BE2C (cell line): Measurements from ENCODE around the gene AGPAT2.

Source experiments
- DNase-seq: peaks from one replicate; pipeline ENCODE4 v3.0.0-alpha.2; 2020
- H3K27me3 ChIP-seq: fragments of 250-450 bp; sonication (Bioruptor Pico); 2 replicates; pipeline ENCODE4 v1.5.1; 2020; ENCODE audit warnings: mild to moderate bottlenecking
- H3K36me3 ChIP-seq: fragments of 250-450 bp; sonication (Bioruptor Pico); 2 replicates; pipeline ENCODE4 v1.5.1; 2020; ENCODE audit warnings: mild to moderate bottlenecking
- H3K4me1 ChIP-seq: fragments of 250-450 bp; sonication (Bioruptor Pico); 2 replicates; pipeline ENCODE4 v1.5.1; 2020
- H3K4me3 ChIP-seq: 2 replicates; pipeline ENCODE4 v1.5.1; 2011; ENCODE audit warnings: low read depth, low read length
- H3K9me3 ChIP-seq: fragments of 250-450 bp; sonication (Bioruptor Pico); 2 replicates; pipeline ENCODE4 v1.5.1; 2020
- TF ChIP-seq, protein P1 (sequence below): IDR thresholded peaks from 2 replicates; pipeline ENCODE4 v1.5.1; 2012; ENCODE audit warnings: mild to moderate bottlenecking, low read depth, low read length

The AGPAT2 gene

DNA sequence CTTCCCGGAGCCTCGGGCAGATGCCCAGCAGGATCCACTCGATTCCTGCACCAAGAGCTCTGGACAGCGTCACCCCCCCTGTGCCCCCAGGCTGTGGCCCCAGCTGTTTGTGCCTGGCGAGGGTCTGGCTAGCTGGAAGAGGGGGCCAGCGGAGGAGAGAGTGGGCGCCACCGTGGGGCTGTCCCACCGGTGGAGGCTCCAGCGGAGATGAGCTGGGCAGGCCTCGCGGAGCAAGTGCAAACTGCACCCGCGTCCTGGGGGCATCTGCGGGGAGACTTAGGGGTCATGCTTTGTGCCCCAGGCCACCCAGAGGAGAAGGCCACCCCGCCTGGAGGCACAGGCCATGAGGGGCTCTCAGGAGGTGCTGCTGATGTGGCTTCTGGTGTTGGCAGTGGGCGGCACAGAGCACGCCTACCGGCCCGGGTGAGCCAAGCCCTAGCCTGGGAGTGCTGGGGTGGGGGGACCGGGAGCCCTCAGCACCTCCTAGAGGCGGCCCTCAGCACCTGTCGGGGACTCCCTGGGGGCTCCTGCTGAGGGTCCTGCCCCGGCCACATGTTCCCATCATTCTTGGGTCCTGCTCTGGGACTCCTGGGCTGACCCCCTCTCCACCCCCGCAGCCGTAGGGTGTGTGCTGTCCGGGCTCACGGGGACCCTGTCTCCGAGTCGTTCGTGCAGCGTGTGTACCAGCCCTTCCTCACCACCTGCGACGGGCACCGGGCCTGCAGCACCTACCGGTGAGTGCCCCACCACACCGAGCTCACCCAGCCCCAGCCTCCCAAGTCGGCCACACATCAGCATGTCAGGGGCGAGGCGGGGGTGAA lies 19.1 kb downstream of the AGPAT2 start:
- TF ChIP-seq, protein P1, sequence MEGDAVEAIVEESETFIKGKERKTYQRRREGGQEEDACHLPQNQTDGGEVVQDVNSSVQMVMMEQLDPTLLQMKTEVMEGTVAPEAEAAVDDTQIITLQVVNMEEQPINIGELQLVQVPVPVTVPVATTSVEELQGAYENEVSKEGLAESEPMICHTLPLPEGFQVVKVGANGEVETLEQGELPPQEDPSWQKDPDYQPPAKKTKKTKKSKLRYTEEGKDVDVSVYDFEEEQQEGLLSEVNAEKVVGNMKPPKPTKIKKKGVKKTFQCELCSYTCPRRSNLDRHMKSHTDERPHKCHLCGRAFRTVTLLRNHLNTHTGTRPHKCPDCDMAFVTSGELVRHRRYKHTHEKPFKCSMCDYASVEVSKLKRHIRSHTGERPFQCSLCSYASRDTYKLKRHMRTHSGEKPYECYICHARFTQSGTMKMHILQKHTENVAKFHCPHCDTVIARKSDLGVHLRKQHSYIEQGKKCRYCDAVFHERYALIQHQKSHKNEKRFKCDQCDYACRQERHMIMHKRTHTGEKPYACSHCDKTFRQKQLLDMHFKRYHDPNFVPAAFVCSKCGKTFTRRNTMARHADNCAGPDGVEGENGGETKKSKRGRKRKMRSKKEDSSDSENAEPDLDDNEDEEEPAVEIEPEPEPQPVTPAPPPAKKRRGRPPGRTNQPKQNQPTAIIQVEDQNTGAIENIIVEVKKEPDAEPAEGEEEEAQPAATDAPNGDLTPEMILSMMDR, result no peak
- no peaks in the 10 kb centered on the region for H3K36me3 ChIP-seq
- no peak overlapping the region for H3K4me3 ChIP-seq
- H3K9me3 ChIP-seq, result no peaks in the 10 kb centered on the region
- H3K27me3 ChIP-seq, result peaks cover 13% of the 10 kb centered on the region
- H3K4me1 ChIP-seq, result peaks cover 4% of the 10 kb centered on the region; the same call in 1 of the 2 replicates
- DNase-seq, result no peak

DNA sequence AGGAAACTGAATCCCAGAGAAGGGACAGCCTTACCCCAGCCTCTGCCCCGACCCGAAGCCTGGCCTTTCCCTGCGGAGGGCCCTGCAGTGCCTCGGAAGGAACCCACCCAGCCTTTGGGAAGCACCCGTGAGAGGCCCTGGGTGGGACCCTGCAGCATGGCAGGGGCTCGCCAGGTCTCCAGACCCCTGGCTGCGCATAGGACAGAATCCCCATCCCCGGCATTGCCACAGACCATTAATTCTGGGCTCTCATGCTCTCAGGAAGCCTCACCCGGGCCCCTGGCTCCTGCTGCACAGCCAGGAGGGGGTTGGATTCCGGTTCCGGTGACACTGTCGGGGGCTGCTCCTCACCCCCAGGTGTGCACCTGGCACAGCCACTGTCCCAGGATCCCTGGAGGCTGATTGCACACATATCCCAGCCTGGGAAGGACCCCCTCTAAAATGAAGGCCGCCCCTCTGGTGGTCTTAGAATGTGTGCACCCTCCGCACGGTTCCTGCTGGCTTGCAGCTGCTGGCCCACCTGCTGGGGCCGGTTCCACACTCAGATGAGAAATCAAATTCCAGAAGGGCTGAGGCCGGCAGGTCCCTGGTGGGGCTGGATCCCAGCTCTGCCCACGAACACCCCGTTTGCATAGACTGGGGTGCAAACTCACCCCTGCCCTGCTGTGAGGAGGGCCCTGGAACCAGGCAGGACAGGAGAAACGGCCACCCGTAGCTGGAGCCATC lies 19.9 kb downstream of the AGPAT2 start:
- no peaks in the 10 kb centered on the region for H3K9me3 ChIP-seq
- H3K27me3 ChIP-seq, result peaks cover 13% of the 10 kb centered on the region
- no peak overlapping the region for H3K4me3 ChIP-seq
- no peaks in the 10 kb centered on the region for H3K36me3 ChIP-seq
- no peak for DNase-seq
- H3K4me1 ChIP-seq, result peaks cover 4% of the 10 kb centered on the region; the same call in 1 of the 2 replicates
- TF ChIP-seq, protein P1, result no peak

DNA sequence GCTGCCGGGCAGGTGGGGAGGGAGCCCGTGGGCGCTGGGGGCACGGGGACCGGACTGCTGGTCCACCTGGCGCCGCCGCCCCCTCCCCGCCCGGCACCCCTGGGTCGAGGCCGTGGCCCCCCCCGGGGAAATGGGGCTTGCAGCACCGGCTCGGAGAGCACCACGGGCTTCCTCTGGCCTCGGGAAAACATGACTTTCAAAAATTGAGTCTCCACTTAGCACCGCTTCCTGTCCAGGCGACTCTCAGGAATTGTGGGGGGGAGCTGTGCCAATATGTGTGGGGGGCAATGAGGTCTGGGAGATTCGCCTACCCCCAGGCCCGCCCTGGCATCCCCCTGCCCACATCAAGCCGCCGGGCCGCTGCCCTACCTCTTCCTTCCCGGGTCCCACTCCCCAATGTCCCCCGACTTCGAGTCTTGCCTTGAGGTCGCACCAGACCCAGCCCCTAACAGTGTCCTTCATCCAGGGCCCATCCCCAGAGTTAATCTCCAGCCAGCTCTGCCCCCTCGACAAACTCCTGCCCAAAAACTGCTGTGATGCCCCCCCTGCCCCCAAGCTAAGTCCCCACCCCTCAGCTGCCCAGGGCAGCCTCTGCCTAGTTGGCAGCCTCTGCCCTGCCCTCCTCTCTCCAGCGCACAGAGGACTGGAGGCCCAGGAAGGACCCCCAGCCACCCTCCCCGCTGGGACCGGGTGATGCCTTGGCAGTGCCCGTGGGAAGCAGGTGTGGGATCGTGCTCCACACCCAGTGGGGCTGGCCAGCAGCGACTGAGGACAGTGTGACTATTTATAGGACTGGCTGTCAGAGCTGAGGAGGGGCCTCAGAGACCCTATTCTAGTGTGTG lies 20.7 kb downstream of the AGPAT2 start:
- Histone ChIP-seq H3K36me3 (no peaks in the 10 kb centered on the region), H3K27me3 (peaks cover 13% of the 10 kb centered on the region), H3K4me1 (peaks cover 4% of the 10 kb centered on the region; the same call in 1 of the 2 replicates), H3K9me3 (no peaks in the 10 kb centered on the region), H3K4me3 (no peak overlapping the region)
- DNase-seq, result no peak
- TF ChIP-seq, protein P1, result no peak

DNA sequence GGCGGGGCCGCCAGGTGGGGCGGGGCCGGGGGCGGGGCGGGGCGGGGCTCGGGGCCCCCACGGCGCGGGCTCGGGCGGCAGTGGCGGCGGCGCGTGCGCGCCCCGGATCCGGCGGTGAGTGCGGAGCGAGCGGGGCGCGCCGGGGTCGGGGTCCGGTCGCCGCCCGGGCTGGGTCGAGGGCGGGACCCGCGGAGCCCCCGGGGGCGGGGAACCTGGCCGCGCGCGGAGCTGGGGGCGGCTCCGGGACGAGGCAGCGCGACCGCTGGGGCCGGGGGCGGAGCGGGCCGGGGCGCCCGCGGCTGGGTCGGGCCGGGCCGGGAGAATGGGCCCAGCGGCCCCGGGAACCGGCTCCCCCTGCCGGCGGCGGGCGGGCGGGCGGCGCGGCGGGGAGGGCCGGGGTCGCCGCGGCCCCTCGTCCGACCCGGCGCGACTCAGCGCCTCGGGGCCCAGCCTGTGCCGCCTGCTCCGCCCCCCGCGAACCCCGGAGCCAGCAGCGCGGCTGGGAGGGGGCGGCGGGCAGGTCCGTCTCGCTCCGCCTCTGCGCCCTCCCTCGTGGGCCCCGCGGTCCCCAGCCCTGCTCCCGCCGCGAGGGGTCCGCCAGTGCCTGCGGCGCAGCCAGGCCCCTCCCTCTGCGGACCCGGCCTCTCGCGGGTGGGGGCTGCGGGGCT lies 21.4 kb downstream of the AGPAT2 start:
- Histone ChIP-seq H3K4me3 (no peak overlapping the region), H3K9me3 (no peaks in the 10 kb centered on the region), H3K36me3 (no peaks in the 10 kb centered on the region), H3K27me3 (peaks cover 13% of the 10 kb centered on the region), H3K4me1 (peaks cover 4% of the 10 kb centered on the region; the same call in 1 of the 2 replicates)
- DNase-seq, result no peak
- TF ChIP-seq, protein P1, result no peak

DNA sequence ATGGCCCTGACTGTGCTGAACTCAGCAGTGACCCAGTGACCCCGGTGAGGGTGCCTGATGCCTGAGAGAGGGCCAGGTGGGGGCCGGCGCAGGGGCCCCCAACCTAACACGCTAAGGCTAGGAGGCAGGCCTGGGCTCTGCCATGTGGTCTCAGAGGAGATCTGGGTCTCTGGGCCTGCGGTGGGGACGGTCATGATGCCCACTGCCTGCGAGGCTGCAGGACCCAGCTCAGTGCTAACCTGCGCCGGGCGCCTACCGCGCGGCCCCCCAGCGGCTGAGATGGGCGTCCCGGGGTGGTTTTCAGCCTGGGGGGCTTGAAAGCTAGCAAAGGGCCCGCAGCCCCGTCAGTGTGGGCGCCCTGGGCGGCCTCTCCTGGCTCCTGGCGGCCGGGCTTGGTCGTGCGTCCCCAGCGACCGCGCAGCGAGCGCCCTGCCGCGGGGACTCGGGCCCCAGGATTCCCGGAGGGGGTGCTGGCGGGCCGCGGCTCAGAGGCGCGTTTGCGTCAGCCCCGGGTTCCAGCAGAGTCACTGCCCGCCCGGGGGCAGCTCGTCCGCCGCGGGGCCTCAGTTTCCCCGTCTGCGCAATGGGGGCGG lies 22.1 kb downstream of the AGPAT2 start:
- TF ChIP-seq, protein P1, result no peak
- no peaks in the 10 kb centered on the region for H3K36me3 ChIP-seq
- no peaks in the 10 kb centered on the region for H3K9me3 ChIP-seq
- H3K4me1 ChIP-seq, result no peaks in the 10 kb centered on the region; the same call in 1 of the 2 replicates
- H3K27me3 ChIP-seq, result peaks cover 10% of the 10 kb centered on the region
- H3K4me3 ChIP-seq, result no peak overlapping the region
- DNase-seq, result no peak
